Right lobe of liver (tissue), 6 donors: ENCODE data around the gene TBXAS1. TPM values are rescaled to one million over a fixed set of nuclear protein-coding genes. Genes with fewer than 3 reads are reported as not detected.

Experiments
- ATAC-seq, 4 donors: fragments of 200-7000 bp; cut with Tn5 transposase; one replicate each; pipeline ENCODE4 v1.9.1; 2020; ENCODE audit warnings: mild to moderate bottlenecking in 4 of 4, moderate library complexity in 4 of 4
- DNase-seq, 3 donors: peaks; one replicate each; pipeline ENCODE4 v3.0.0-alpha.2; 2020
- H3K27ac ChIP-seq, 3 donors: fragments of 200-600 bp; one replicate each; pipeline ENCODE4 v1.8.0; 2022
- H3K27me3 ChIP-seq, 2 donors: fragments of 200-600 bp; one replicate each; pipeline ENCODE4 v1.8.0; 2022
- H3K36me3 ChIP-seq, 4 donors: fragments of 200-600 bp; sonication (generic) in 1 of 4; one replicate each; pipeline versions ENCODE4 v1.5.1 to v1.8.0; 2017 to 2022; ENCODE audit warnings: control low read depth in 1 of 4
- H3K4me1 ChIP-seq, 4 donors: fragments of 200-600 bp; sonication (generic) in 1 of 4; one replicate each; pipeline versions ENCODE4 v1.5.1 to v1.8.0; 2017 to 2022; ENCODE audit warnings: control low read depth in 1 of 4
- H3K4me3 ChIP-seq, 3 donors: fragments of 200-600 bp; one replicate each; pipeline ENCODE4 v1.8.0; 2022
- H3K9me3 ChIP-seq, 4 donors: fragments of 200-600 bp; sonication (generic) in 1 of 4; one replicate each; pipeline versions ENCODE4 v1.5.1 to v1.8.0; 2017 to 2022; ENCODE audit warnings: control low read depth in 1 of 4
- CTCF ChIP-seq, 4 donors: fragments of 200-600 bp in 3 of 4; fragments of 450-650 bp in 1 of 4; IDR thresholded peaks; one replicate each; pipeline versions ENCODE4 v1.5.1 to v1.8.0; 2016 to 2022; ENCODE audit warnings: antibody characterized with exemption in 4 of 4, mild to moderate bottlenecking in 2 of 4
- POLR2A ChIP-seq: fragments of 450-650 bp; IDR thresholded peaks from one replicate; pipeline ENCODE4 v1.6.1; 2017; ENCODE audit warnings: antibody characterized with exemption, mild to moderate bottlenecking
- WGBS: methylation state at CpG from one replicate; pipeline ENCODE4 v1.1.6; 2018; ENCODE audit warnings: low coverage, low lambda C conversion rate; ENCODE audit not compliant: insufficient coverage; ENCODE audit errors: missing lambda C conversion rate; 5-methylcytosine and 5-hydroxymethylcytosine counted together
- intact Hi-C, 2 donors: fragments of 100-400 bp; cut with DNase I; formaldehyde crosslinking; loops; one replicate each; pipeline versions ENCODE4 v1.11.2 to v1.14.1; 2022
- total RNA-seq, 6 experiments: library from RNA; depleted of rRNA in 2 of 6; stranded (reverse); fragments of >200 nt in 2 of 6; fragmentation: NEBNext Ultra II Directional in 3 of 6; extraction: Animal tissue kit (Norgen Biotek cat#: 25700) in 3 of 6; gene quantifications; one replicate each; pipeline versions ENCODE4 v1.1.0 to v1.2.4, GENCODE V29; 2016 to 2023
- donor health status: DM: no; HTN: yes; CAD: no.
- donor health status: DM: no; HTN: no; CAD: no.
- donor health status: DM: no; HTN: no; CAD: no.
- donor health status: DM: no; HTN: yes; CAD: no.
- donor health status: DM: no; HTN: yes; CAD: no.

TBXAS1 gene
- total RNA-seq, 6 experiments from 2014 or later: 7.6 to 15.6 (median 12.2) TPM

GRCh38 chr7:140028311-140028710 lies 199.2 kb downstream of the TBXAS1 start:
- intact Hi-C loops: no loop called here
- peaks cover 0 to 19% (median 6%) of the 10 kb centered on the region in 4 donors for H3K36me3 ChIP-seq
- no peaks in the 10 kb centered on the region for H3K4me1 ChIP-seq
- no peaks in the 10 kb centered on the region for H3K9me3 ChIP-seq
- H3K27ac ChIP-seq: no peak overlapping the region
- no peak overlapping the region for H3K4me3 ChIP-seq
- WGBS: 100% methylated on average over 4 of the region's 4 CpGs
- H3K27me3 ChIP-seq: no peaks in the 10 kb centered on the region
- ATAC-seq (no peak), DNase-seq (no peak)
- TF ChIP-seq POLR2A (no peak), CTCF (IDR thresholded peaks at IDR 0.05) (no peak)

- intact Hi-C loops: no loop called here
- DNase-seq (no peak), ATAC-seq (no peak)
- Histone ChIP-seq H3K36me3 (peaks cover 0 to 18% (median 11%) of the 10 kb centered on the region in 4 donors), H3K4me1 (no peaks in the 10 kb centered on the region), H3K27ac (no peak overlapping the region), H3K9me3 (no peaks in the 10 kb centered on the region), H3K4me3 (no peak overlapping the region), H3K27me3 (no peaks in the 10 kb centered on the region)
- WGBS: 85% methylated on average over 1 of the region's 1 CpG
- TF ChIP-seq CTCF (IDR thresholded peaks at IDR 0.05) (no peak), POLR2A (no peak)
These were observed 200.0 kb downstream of the TBXAS1 start for GRCh38 chr7:140029072-140029471.

GRCh38 chr7:140031364-140031763 lies 202.3 kb downstream of the TBXAS1 start:
- H3K4me3 ChIP-seq: no peak overlapping the region
- no peak for DNase-seq
- intact Hi-C loops: no loop called here
- no peaks in the 10 kb centered on the region for H3K9me3 ChIP-seq
- H3K36me3 ChIP-seq: peaks cover 0 to 28% (median 9%) of the 10 kb centered on the region in 4 donors
- no peak overlapping the region for H3K27ac ChIP-seq
- no peaks in the 10 kb centered on the region for H3K4me1 ChIP-seq
- no peak for TF ChIP-seq CTCF (IDR thresholded peaks at IDR 0.05)
- no peak for TF ChIP-seq POLR2A
- 100% methylated on average over 1 of the region's 1 CpG for WGBS
- no peak for ATAC-seq
- H3K27me3 ChIP-seq: no peaks in the 10 kb centered on the region

GRCh38 chr7:140033036-140033435 lies 204.0 kb downstream of the TBXAS1 start:
- no peak for ATAC-seq
- H3K4me1 ChIP-seq: no peaks in the 10 kb centered on the region
- no peak overlapping the region for H3K27ac ChIP-seq
- no peaks in the 10 kb centered on the region for H3K9me3 ChIP-seq
- 91% methylated on average over 6 of the region's 8 CpGs for WGBS
- DNase-seq: no peak
- intact Hi-C loops: no loop called here
- no peak overlapping the region for H3K4me3 ChIP-seq
- H3K27me3 ChIP-seq: no peaks in the 10 kb centered on the region
- TF ChIP-seq POLR2A (no peak), CTCF (IDR thresholded peaks at IDR 0.05) (no peak)
- H3K36me3 ChIP-seq: peaks cover 0 to 29% (median 21%) of the 10 kb centered on the region in 4 donors
